Ovary (tissue), 3 donors: ENCODE results near the gene GULP1.

ENCODE experiments used
- CTCF ChIP-seq, 3 donors: fragments of 450-650 bp in 2 of 3; fragments of 200-600 bp in 1 of 3; IDR thresholded peaks; one replicate each; pipeline versions ENCODE4 v1.5.1 to v1.8.0; 2016 to 2022; ENCODE audit warnings: antibody characterized with exemption in 3 of 3, mild to moderate bottlenecking in 1 of 3
- POLR2A ChIP-seq: fragments of 450-650 bp; IDR thresholded peaks from one replicate; pipeline ENCODE4 v1.6.1; 2017; ENCODE audit warnings: antibody characterized with exemption, mild to moderate bottlenecking, moderate library complexity
- donor health status: DM: no; HTN: no; CAD: no.

GRCh38 chr2:188557081-188557480 lies 265.4 kb downstream of the GULP1 start:
- TF ChIP-seq CTCF (IDR thresholded peaks at IDR 0.05) (no peak), POLR2A (no peak)
